Right atrium auricular region (tissue), 2 donors: ENCODE data around the gene LDLRAD3. TPM values are rescaled to one million over a fixed set of nuclear protein-coding genes. Genes with fewer than 3 reads are reported as not detected.

Source experiments
- DNase-seq: peaks from one replicate; pipeline ENCODE4 v3.0.0-alpha.2; 2019; ENCODE audit warnings: low spot score
- H3K27ac ChIP-seq, 2 donors: fragments of 200-600 bp; sonication (generic); 1 replicate in 1 of 2; 2 replicates in 1 of 2; pipeline ENCODE4 v1.5.1; 2016 to 2019
- H3K27me3 ChIP-seq, 2 donors: fragments of 200-600 bp; sonication (generic); one replicate each; pipeline versions ENCODE4 v1.5.1 to v1.6.0; 2017 to 2019
- H3K36me3 ChIP-seq: fragments of 200-600 bp; sonication (generic); one replicate; pipeline ENCODE4 v1.5.1; 2016
- H3K4me1 ChIP-seq, 2 donors: fragments of 200-600 bp; sonication (generic); one replicate each; pipeline versions ENCODE4 v1.5.1 to v1.6.0; 2017 to 2019
- H3K4me3 ChIP-seq, 2 donors: fragments of 200-600 bp; sonication (generic); 1 replicate in 1 of 2; 2 replicates in 1 of 2; pipeline ENCODE4 v1.5.1; 2017 to 2019; ENCODE audit warnings: mild to moderate bottlenecking in 1 of 2, moderate library complexity in 1 of 2
- H3K9me3 ChIP-seq, 2 donors: fragments of 200-600 bp; sonication (generic); one replicate each; pipeline ENCODE4 v1.5.1; 2019
- CTCF ChIP-seq, 2 donors: fragments of 200-600 bp; sonication (generic); IDR thresholded peaks; one replicate each; pipeline ENCODE4 v1.5.1; 2019; ENCODE audit warnings: antibody characterized with exemption in 2 of 2
- total RNA-seq, 2 donors: library from RNA; depleted of rRNA; stranded (reverse); fragments of >200 nt; gene quantifications; one replicate each; pipeline ENCODE4 v1.1.0, GENCODE V29; 2016

Gene LDLRAD3
- total RNA-seq, 2 donors from 2014 or later = 3.6 to 7.0 TPM

DNA sequence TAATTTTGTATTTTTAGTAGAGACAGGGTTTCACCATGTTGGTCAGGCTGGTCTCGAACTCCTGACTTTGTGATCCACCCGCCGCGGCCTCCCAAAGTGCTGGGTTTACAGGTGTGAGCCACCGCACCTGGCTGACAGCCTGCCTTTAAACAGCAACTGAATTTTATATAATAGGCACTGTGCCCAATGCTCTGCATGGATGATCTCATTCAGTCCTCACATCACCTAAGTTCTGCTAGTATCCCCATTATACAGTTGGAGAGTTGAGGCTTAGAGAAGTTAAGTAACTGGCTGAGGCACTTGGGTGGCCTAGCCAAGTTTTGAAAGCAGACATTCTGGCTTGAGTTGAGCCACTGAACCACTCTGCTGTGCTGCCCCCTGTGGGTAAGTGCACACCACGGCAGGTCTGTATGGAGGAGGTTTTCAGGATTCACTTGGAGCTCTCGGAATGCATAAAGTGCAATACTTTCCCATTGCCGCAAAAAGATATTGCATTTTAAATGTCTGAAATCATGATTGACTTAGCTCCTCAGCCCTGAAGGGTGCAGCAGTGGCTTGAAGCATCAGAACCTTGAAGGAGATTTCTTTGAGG lies 112.4 kb downstream of the LDLRAD3 start:
- no peaks in the 10 kb centered on the region for H3K27me3 ChIP-seq
- H3K36me3 ChIP-seq = no peaks in the 10 kb centered on the region
- no peak for TF ChIP-seq CTCF (IDR thresholded peaks at IDR 0.05)
- H3K4me3 ChIP-seq = no peak overlapping the region
- H3K9me3 ChIP-seq = peaks cover 0 to 4% of the 10 kb centered on the region in 2 donors
- no peaks in the 10 kb centered on the region for H3K4me1 ChIP-seq
- H3K27ac ChIP-seq = no peak overlapping the region
- DNase-seq = no peak

DNA sequence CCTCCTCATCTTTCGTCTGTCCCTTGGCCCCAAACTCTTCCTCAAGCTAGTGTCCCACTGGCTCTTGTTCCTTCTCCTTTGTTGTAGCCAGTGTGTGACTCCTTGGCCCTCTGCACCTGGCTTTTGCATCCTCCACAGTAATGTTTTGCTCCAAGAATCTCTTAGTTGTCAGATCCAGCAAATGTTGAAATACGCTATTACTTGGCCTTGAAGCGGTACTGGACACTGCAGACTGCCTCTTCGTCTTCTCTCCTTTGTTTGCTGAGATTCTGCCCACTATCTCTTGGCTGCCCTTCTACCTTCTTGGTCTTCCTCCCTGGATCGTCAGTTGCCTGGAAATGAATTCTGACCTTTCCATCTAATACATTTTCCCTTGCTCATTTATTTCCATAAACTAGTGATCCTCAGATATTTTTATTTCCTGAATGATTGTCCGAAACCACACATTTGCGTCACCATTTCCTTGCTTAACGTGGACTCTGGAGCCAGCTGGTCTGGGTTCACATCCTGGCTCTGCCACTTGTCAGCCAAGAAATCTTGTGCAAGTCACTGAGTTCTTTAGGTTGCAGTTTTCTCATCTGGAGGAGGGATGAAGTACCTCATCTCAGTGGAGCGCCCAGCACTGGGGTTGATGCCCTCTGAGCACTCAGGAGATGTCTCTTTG lies 113.6 kb downstream of the LDLRAD3 start:
- Histone ChIP-seq H3K27ac (peak overlapping the region in 1 of 2 donors; percentile 9), H3K4me1 (no peaks in the 10 kb centered on the region), H3K9me3 (peaks cover 0 to 4% of the 10 kb centered on the region in 2 donors), H3K27me3 (no peaks in the 10 kb centered on the region), H3K36me3 (no peaks in the 10 kb centered on the region), H3K4me3 (no peak overlapping the region)
- no peak for TF ChIP-seq CTCF (IDR thresholded peaks at IDR 0.05)
- peak; percentile 72 for DNase-seq

DNA sequence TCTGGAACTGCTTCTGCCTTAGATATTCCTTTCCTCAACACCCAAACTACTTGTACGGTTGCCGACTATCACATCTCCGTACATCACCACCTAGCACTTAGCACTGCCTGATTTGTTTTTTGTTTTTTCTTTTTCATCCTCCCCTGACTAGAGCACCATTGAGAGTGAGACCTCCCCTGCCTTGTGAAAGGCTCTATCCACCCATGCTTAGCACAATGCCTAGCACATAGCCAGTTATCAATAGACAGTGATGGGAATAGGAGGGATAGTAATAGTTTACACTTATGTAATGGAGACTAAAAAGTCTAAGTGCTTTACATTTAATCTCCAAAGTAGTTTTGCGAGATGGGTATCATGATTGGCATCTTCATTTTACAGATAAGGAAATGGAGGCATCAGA lies 115.8 kb downstream of the LDLRAD3 start:
- H3K36me3 ChIP-seq = no peaks in the 10 kb centered on the region
- H3K4me1 ChIP-seq = no peaks in the 10 kb centered on the region
- no peak for TF ChIP-seq CTCF (IDR thresholded peaks at IDR 0.05)
- no peak overlapping the region for H3K4me3 ChIP-seq
- no peak overlapping the region for H3K27ac ChIP-seq
- no peaks in the 10 kb centered on the region for H3K27me3 ChIP-seq
- H3K9me3 ChIP-seq = peaks cover 0 to 4% of the 10 kb centered on the region in 2 donors
- no peak for DNase-seq

- Histone ChIP-seq H3K36me3 (no peaks in the 10 kb centered on the region), H3K27ac (no peak overlapping the region), H3K4me1 (no peaks in the 10 kb centered on the region)
These were observed 117.1 kb downstream of the LDLRAD3 start for GRCh38 chr11:36060926-36061325.

GRCh38 chr11:36061471-36061870 lies 117.6 kb downstream of the LDLRAD3 start:
- Histone ChIP-seq H3K27me3 (no peaks in the 10 kb centered on the region), H3K9me3 (peaks cover 0 to 7% of the 10 kb centered on the region in 2 donors), H3K27ac (no peak overlapping the region), H3K36me3 (no peaks in the 10 kb centered on the region), H3K4me1 (no peaks in the 10 kb centered on the region), H3K4me3 (no peak overlapping the region)
- DNase-seq = no peak
- TF ChIP-seq CTCF (IDR thresholded peaks at IDR 0.05) = no peak

More at GRCh38 chr11:36060926-36061325, 117.1 kb downstream of the LDLRAD3 start:
- H3K9me3 ChIP-seq = peaks cover 0 to 4% of the 10 kb centered on the region in 2 donors
- no peaks in the 10 kb centered on the region for H3K27me3 ChIP-seq
- no peak for TF ChIP-seq CTCF (IDR thresholded peaks at IDR 0.05)
- DNase-seq = no peak
- H3K4me3 ChIP-seq = no peak overlapping the region
